ENCODE measurements around the gene HYCC2. TPM values are rescaled to one million over a fixed set of nuclear protein-coding genes. Genes with fewer than 3 reads are reported as not detected.

HYCC2 gene
- total and polyA plus RNA-seq, 2 of the 8 experiments (the other 6 are each of a cell fraction or from before 2014, with no cell fraction given) = 0.86 to 8.0 TPM

GRCh38 chr2:201059961-201060755 lies 11.3 kb downstream of the HYCC2 start:
- Histone ChIP-seq H2BK5ac (ENCODE audit: low read depth, low read length) (no peak overlapping the region), H4K8ac (ENCODE audit: extremely low read depth, insufficient read depth, low read length) (no peak overlapping the region; the same call in 1 of the 2 replicates), H3K14ac (ENCODE audit: insufficient read length) (no peak overlapping the region), H3K23me2 (ENCODE audit: low read depth, low read length) (no peaks in the 10 kb centered on the region), H4K5ac (ENCODE audit: insufficient read length, low read depth, low read length) (no peak overlapping the region), H3K4me2 (ENCODE audit: insufficient read depth in 1 of 2, low read depth in 2 of 2, low read length in 2 of 2) (no peak overlapping the region), H3K9me3 (ENCODE audit: insufficient read depth in 2 of 2, low read depth in 1 of 2, low read length in 1 of 2) (no peaks in the 10 kb centered on the region), H3K79me1 (ENCODE audit: low read depth, low read length) (no peaks in the 10 kb centered on the region; the same call in 1 of the 2 replicates), H4K20me1 (replicated peaks in 1 of 2; ENCODE audit: control insufficient read depth in 1 of 2, insufficient read depth in 2 of 2, low read length in 2 of 2) (no peaks in the 10 kb centered on the region), H3K18ac (ENCODE audit: extremely low read depth, low read length) (no peak overlapping the region), H4K91ac (replicated peaks; ENCODE audit: insufficient read length, low read length) (no peak overlapping the region), H2BK20ac (ENCODE audit: low read length) (no peak overlapping the region), H3K4me1 (replicated peaks in 1 of 4; ENCODE audit: control insufficient read depth in 3 of 4, insufficient read depth in 4 of 4, low read length in 3 of 4) (no peaks in the 10 kb centered on the region), H3K27me3 (replicated peaks in 1 of 4; ENCODE audit: control insufficient read depth in 3 of 4, extremely low read depth in 1 of 4, insufficient read depth in 3 of 4, low read length in 3 of 4) (no peaks in the 10 kb centered on the region), H3K27ac (ENCODE audit: low read depth, low read length) (no peak overlapping the region), H2AFZ (ENCODE audit: low read length) (no peak overlapping the region), H3K9ac (replicated peaks in 1 of 4; ENCODE audit: extremely low read depth in 1 of 4, low read depth in 3 of 4, low read length in 3 of 4) (no peak overlapping the region; a peak in 1 of 7 replicates), H3K56ac (replicated peaks; ENCODE audit: insufficient read length, low read depth, low read length) (no peak overlapping the region), H3K4me3 (ENCODE audit: extremely low read depth in 1 of 4, insufficient read depth in 2 of 4, low read depth in 3 of 4, low read length in 4 of 4) (no peak overlapping the region), H3K36me3 (ENCODE audit: control insufficient read depth in 2 of 4, insufficient read depth in 4 of 4, low read length in 3 of 4) (no peaks in the 10 kb centered on the region), H3K79me2 (ENCODE audit: control insufficient read depth in 1 of 2, insufficient read depth in 2 of 2, low read length in 2 of 2) (no peaks in the 10 kb centered on the region; a peak in 1 of 4 replicates), H2BK12ac (ENCODE audit: low read depth, low read length) (no peak overlapping the region), H2BK15ac (ENCODE audit: low read length) (no peak overlapping the region), H3K23ac (ENCODE audit: insufficient read length) (no peak overlapping the region), H3K4ac (replicated peaks; ENCODE audit: insufficient read length, low read depth, low read length) (no peak overlapping the region), H2BK120ac (replicated peaks; ENCODE audit: low read depth, low read length) (no peak overlapping the region), H2AK5ac (ENCODE audit: low read depth, low read length) (no peak overlapping the region)
- WGBS, 2 experiments (ENCODE audit: extremely low coverage in 1 of 2, insufficient coverage in 1 of 2, insufficient read length in 1 of 2, insufficient replicate concordance in 2 of 2, low coverage in 1 of 2, low lambda C conversion rate in 2 of 2, missing lambda C conversion rate in 1 of 2) = 88% methylated on average over 10 of the region's 10 CpGs; no CpG with 5 or more reads in 1 of the 2 experiments
- no peak for DNase-seq (ENCODE audit: low read depth in 1 of 2, low spot score in 2 of 2)
- CTCF ChIA-PET (ENCODE audit: partially characterized antibody) = interaction anchor here (0.5 to 0.7 kb wide), 3 partner anchors 9 to 82 kb away, joined by 3 to 5 read pairs (median 3); no protein-coding TSS in a partner anchor
- TF ChIP-seq ZNF274 (IDR thresholded peaks at IDR 0.05; ENCODE audit: borderline replicate concordance, extremely low read depth, low read length) (no peak), SUZ12 (IDR thresholded peaks at IDR 0.05; ENCODE audit: low read length) (no peak), RFX5 (IDR thresholded peaks at IDR 0.05; ENCODE audit: borderline replicate concordance, low read depth, low read length) (no peak), POLR2AphosphoS5 (IDR thresholded peaks at IDR 0.05; ENCODE audit: low read depth, low read length) (no peak), BCL11A (IDR thresholded peaks at IDR 0.05; ENCODE audit: low read depth in 2 of 2, low read length in 2 of 2) (no peak), BACH1 (IDR thresholded peaks at IDR 0.05; ENCODE audit: low read length) (no peak), TAF1 (IDR thresholded peaks at IDR 0.05; ENCODE audit: low read depth, low read length) (no peak), JUND (IDR thresholded peaks at IDR 0.05; ENCODE audit: low read length) (no peak), BRCA1 (IDR thresholded peaks at IDR 0.05; ENCODE audit: low read depth, low read length) (no peak), SP4 (IDR thresholded peaks at IDR 0.05; ENCODE audit: low read length) (no peak)
- POLR2A ChIA-PET (ENCODE audit: partially characterized antibody) = no interaction called here
- no peak for FAIRE-seq

All from H1 (cell line).